22Rv1 (cell line): ENCODE measurements around the gene HECW1.

Source experiments
- ZFX ChIP-seq: fragments of 450-650 bp; IDR thresholded peaks from 2 replicates; pipeline ENCODE4 v1.6.1; 2017; ENCODE audit warnings: antibody characterized with exemption, borderline replicate concordance
- TF ChIP-seq, protein P1 (sequence below): fragments of 450-650 bp; IDR thresholded peaks from 2 replicates; pipeline ENCODE4 v1.5.1; 2017; ENCODE audit warnings: mild to moderate bottlenecking

- TF ChIP-seq, protein P1, sequence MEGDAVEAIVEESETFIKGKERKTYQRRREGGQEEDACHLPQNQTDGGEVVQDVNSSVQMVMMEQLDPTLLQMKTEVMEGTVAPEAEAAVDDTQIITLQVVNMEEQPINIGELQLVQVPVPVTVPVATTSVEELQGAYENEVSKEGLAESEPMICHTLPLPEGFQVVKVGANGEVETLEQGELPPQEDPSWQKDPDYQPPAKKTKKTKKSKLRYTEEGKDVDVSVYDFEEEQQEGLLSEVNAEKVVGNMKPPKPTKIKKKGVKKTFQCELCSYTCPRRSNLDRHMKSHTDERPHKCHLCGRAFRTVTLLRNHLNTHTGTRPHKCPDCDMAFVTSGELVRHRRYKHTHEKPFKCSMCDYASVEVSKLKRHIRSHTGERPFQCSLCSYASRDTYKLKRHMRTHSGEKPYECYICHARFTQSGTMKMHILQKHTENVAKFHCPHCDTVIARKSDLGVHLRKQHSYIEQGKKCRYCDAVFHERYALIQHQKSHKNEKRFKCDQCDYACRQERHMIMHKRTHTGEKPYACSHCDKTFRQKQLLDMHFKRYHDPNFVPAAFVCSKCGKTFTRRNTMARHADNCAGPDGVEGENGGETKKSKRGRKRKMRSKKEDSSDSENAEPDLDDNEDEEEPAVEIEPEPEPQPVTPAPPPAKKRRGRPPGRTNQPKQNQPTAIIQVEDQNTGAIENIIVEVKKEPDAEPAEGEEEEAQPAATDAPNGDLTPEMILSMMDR = no peak
- no peak for TF ChIP-seq ZFX
Observed at GRCh38 chr7:43490016-43490415, 377.6 kb downstream of the HECW1 start.
